Stimulated activated CD4-positive, alpha-beta T cell treated with anti-CD3 and anti-CD28 coated beads, TNF-alpha, amount 100 ng/mL, for 48 hours (primary cell): ENCODE data around the gene CDC42EP5.
A peak's percentile ranks its signal among the peaks of the same experiment; 100 is the strongest.
"Not testable (repeated sequence)": the region's sequence is repeated elsewhere in the genome, so short reads cannot be mapped to it uniquely, and the experiment has no call there.

ENCODE experiments used
- DNase-seq, 3 donors: peaks; one replicate each; pipeline ENCODE4 v3.0.0-alpha.2; 2020; ENCODE audit warnings: low read depth in 3 of 3

The CDC42EP5 gene

GRCh38 chr19:54473071-54473891 lies at the start of gene CDC42EP5:
Gene CDC42EP5 (minus strand): TSS chr19:54473296. CDS start chr19:54465547, 7,749 bp downstream.
- no peak for DNase-seq

GRCh38 chr19:54521860-54522513 lies 48.9 kb upstream of the CDC42EP5 start:
- no peak for DNase-seq

GRCh38 chr19:54521022-54521859 lies 48.1 kb upstream of the CDC42EP5 start:
- no peak for DNase-seq

- DNase-seq = peak in 1 of 3 donors; percentile 30
Measured at GRCh38 chr19:54518844-54519243, 45.7 kb upstream of the CDC42EP5 start.

- DNase-seq = peak; percentile 25 to 58 (median 26)
Measured at GRCh38 chr19:54517483-54517882, 44.4 kb upstream of the CDC42EP5 start.

GRCh38 chr19:54515156-54515555 lies 42.1 kb upstream of the CDC42EP5 start:
- no peak for DNase-seq

- not testable (repeated sequence) for DNase-seq
Measured at GRCh38 chr19:54509200-54509940, 36.3 kb upstream of the CDC42EP5 start.

GRCh38 chr19:54508487-54508886 lies 35.4 kb upstream of the CDC42EP5 start:
- not testable (repeated sequence) for DNase-seq

GRCh38 chr19:54507824-54508223 lies 34.7 kb upstream of the CDC42EP5 start:
- no peak for DNase-seq

GRCh38 chr19:54507038-54507717 lies 34.1 kb upstream of the CDC42EP5 start:
- DNase-seq = not testable (repeated sequence)

GRCh38 chr19:54506079-54506478 lies 33.0 kb upstream of the CDC42EP5 start:
- DNase-seq = no peak

GRCh38 chr19:54505542-54505941 lies 32.4 kb upstream of the CDC42EP5 start:
- DNase-seq = not testable (repeated sequence)

GRCh38 chr19:54502518-54503048 lies 29.5 kb upstream of the CDC42EP5 start, which contains the start of gene LAIR2:
Gene LAIR2 (plus strand): TSS chr19:54502831. CDS start chr19:54502919, 88 bp downstream.
- no peak for DNase-seq

- not testable (repeated sequence) for DNase-seq
Measured at GRCh38 chr19:54498451-54498772, 25.3 kb upstream of the CDC42EP5 start.

- DNase-seq = not testable (repeated sequence)
Measured at GRCh38 chr19:54497747-54498450, 24.8 kb upstream of the CDC42EP5 start.

GRCh38 chr19:54495284-54495683 lies 22.2 kb upstream of the CDC42EP5 start:
- not testable (repeated sequence) for DNase-seq

GRCh38 chr19:54493967-54494585 lies 21.0 kb upstream of the CDC42EP5 start:
- no peak for DNase-seq

GRCh38 chr19:54493056-54493455 lies 20.0 kb upstream of the CDC42EP5 start:
- not testable (repeated sequence) for DNase-seq

GRCh38 chr19:54492568-54492967 lies 19.5 kb upstream of the CDC42EP5 start:
- DNase-seq = no peak
